EL (cell line): ENCODE measurements around the gene AVL9.
A peak's percentile ranks its signal among the peaks of the same experiment; 100 is the strongest.
"Not testable (repeated sequence)": the region's sequence is repeated elsewhere in the genome, so short reads cannot be mapped to it uniquely, and the experiment has no call there.

Source experiments
- DNase-seq: peaks from one replicate; pipeline ENCODE4 v3.0.0-alpha.2; 2016

Gene AVL9

GRCh38 chr7:32496052-32496813 is 944 bp downstream of the AVL9 start:
- peak; percentile 26 for DNase-seq

GRCh38 chr7:32499755-32500154 is 4.5 kb downstream of the AVL9 start:
- not testable (repeated sequence) for DNase-seq

- DNase-seq: not testable (repeated sequence)
Measured at GRCh38 chr7:32500216-32500615, 4.9 kb downstream of the AVL9 start.

- peak; percentile 59 for DNase-seq
Measured at GRCh38 chr7:32500922-32501341, 5.6 kb downstream of the AVL9 start.

GRCh38 chr7:32501522-32501921 is 6.2 kb downstream of the AVL9 start:
- DNase-seq: peak; percentile 73

- no peak for DNase-seq
Measured at GRCh38 chr7:32502728-32503127, 7.4 kb downstream of the AVL9 start.

GRCh38 chr7:32506266-32507054 is 11.2 kb downstream of the AVL9 start:
- peak; percentile 90 for DNase-seq

GRCh38 chr7:32507414-32507813 is 12.1 kb downstream of the AVL9 start:
- peak; percentile 64 for DNase-seq

GRCh38 chr7:32511791-32512190 is 16.5 kb downstream of the AVL9 start:
- DNase-seq: no peak

- no peak for DNase-seq
Measured at GRCh38 chr7:32513210-32513609, 17.9 kb downstream of the AVL9 start.

GRCh38 chr7:32515890-32516550 is 20.7 kb downstream of the AVL9 start:
- DNase-seq: no peak

GRCh38 chr7:32516551-32517100 is 21.3 kb downstream of the AVL9 start:
- DNase-seq: no peak

- peak; percentile 50 for DNase-seq
Measured at GRCh38 chr7:32518534-32519140, 23.3 kb downstream of the AVL9 start.

- no peak for DNase-seq
Measured at GRCh38 chr7:32519763-32520162, 24.5 kb downstream of the AVL9 start.

GRCh38 chr7:32522746-32523530 is 27.6 kb downstream of the AVL9 start:
- no peak for DNase-seq

- no peak for DNase-seq
Measured at GRCh38 chr7:32524631-32525030, 29.3 kb downstream of the AVL9 start.

GRCh38 chr7:32525839-32526238 is 30.6 kb downstream of the AVL9 start:
- DNase-seq: no peak

- no peak for DNase-seq
Measured at GRCh38 chr7:32531402-32531801, 36.1 kb downstream of the AVL9 start.

- no peak for DNase-seq
Measured at GRCh38 chr7:32532086-32532485, 36.8 kb downstream of the AVL9 start.

GRCh38 chr7:32532716-32533115 is 37.4 kb downstream of the AVL9 start:
- no peak for DNase-seq

- no peak for DNase-seq
Measured at GRCh38 chr7:32533276-32534029, 38.2 kb downstream of the AVL9 start.
